ENCODE results near the gene STKLD1.
A peak's percentile ranks its signal among the peaks of the same experiment; 100 is the strongest.

STKLD1 gene

DNA sequence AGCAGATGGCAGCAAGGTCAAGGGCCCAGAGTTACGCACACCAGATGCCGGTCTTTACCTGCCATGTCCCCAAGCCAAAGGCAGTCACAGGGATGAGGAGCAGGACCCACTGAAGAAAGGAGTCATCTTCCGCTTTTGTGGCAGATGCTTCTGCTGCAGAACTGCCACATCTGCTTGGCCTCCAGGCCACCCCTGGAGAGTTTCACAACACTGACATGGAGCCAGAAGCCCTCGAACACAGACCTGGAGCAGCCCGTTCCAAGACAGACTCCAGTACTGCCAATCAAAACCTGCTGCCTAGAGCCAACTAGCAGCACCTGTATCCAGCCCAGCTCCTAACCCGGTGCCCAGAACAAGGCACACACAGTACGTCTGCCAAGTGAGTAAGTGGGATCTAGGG, 21.4 kb upstream of the STKLD1 start:
- Histone ChIP-seq H3K36me3 (ENCODE audit: insufficient read depth) (peaks cover 19% of the 10 kb centered on the region), H4K20me1 (ENCODE audit: insufficient read depth) (peaks cover 7% of the 10 kb centered on the region; the same call in 1 of the 2 replicates), H3K27me3 (ENCODE audit: insufficient read depth, low read depth) (no peaks in the 10 kb centered on the region), H3K27ac (no peak overlapping the region; the same call in 1 of the 2 replicates), H3K4me3 (IDR thresholded peaks at IDR 0.05; ENCODE audit: insufficient read depth, low read depth, low read length) (no peak overlapping the region), H3K9ac (no peak overlapping the region; the same call in 1 of the 2 replicates), H3K4me1 (ENCODE audit: low read depth, poor library complexity, severe bottlenecking) (peaks cover 27% of the 10 kb centered on the region), H2AFZ (ENCODE audit: low read depth) (no peak overlapping the region), H3K4me2 (peak overlapping the region; percentile 70; the same call in 1 of the 2 replicates), H3K79me2 (ENCODE audit: insufficient read depth, low read depth) (peaks cover 24% of the 10 kb centered on the region; the same call in 1 of the 2 replicates)
- TF ChIP-seq, protein P1, sequence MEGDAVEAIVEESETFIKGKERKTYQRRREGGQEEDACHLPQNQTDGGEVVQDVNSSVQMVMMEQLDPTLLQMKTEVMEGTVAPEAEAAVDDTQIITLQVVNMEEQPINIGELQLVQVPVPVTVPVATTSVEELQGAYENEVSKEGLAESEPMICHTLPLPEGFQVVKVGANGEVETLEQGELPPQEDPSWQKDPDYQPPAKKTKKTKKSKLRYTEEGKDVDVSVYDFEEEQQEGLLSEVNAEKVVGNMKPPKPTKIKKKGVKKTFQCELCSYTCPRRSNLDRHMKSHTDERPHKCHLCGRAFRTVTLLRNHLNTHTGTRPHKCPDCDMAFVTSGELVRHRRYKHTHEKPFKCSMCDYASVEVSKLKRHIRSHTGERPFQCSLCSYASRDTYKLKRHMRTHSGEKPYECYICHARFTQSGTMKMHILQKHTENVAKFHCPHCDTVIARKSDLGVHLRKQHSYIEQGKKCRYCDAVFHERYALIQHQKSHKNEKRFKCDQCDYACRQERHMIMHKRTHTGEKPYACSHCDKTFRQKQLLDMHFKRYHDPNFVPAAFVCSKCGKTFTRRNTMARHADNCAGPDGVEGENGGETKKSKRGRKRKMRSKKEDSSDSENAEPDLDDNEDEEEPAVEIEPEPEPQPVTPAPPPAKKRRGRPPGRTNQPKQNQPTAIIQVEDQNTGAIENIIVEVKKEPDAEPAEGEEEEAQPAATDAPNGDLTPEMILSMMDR (conservative IDR thresholded peaks at IDR 0.05; ENCODE audit: low read depth, low read length) = no peak

DNA sequence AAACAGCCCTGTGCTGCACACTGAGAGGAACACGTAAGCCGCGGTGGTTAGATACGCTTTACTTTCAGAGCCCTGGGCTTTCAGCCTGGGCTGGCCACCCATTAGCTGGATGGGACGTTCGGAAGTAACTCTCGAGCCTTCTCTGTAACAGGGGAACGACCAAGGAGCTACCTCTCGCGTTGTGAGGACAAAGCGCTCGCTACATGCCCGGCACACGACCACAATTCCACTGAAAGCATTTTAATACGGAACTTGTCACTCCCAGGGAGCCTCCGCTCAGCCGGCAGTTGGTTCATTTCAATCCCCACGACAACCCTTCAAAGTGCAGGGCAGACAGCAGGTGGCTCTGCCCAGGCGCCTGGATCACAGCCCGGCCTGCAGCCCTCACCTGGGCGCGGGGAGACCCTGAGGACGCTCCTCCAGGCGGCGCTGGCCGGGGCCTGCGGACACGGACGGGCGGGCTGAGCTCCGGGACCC, 20.2 kb upstream of the STKLD1 start:
- Histone ChIP-seq H3K36me3 (ENCODE audit: insufficient read depth) (peaks cover 8% of the 10 kb centered on the region), H2AFZ (ENCODE audit: low read depth) (peak overlapping the region; percentile 14; the same call in 1 of the 2 replicates), H3K4me1 (ENCODE audit: low read depth, poor library complexity, severe bottlenecking) (peaks cover 21% of the 10 kb centered on the region), H3K4me2 (peak overlapping the region; percentile 70), H3K9ac (peak overlapping the region; percentile 50; the same call in 1 of the 2 replicates), H3K79me2 (ENCODE audit: insufficient read depth, low read depth) (peaks cover 24% of the 10 kb centered on the region; the same call in 1 of the 2 replicates), H3K27me3 (ENCODE audit: insufficient read depth, low read depth) (no peaks in the 10 kb centered on the region), H4K20me1 (ENCODE audit: insufficient read depth) (peaks cover 2% of the 10 kb centered on the region; the same call in 1 of the 2 replicates), H3K4me3 (IDR thresholded peaks at IDR 0.05; ENCODE audit: insufficient read depth, low read depth, low read length) (no peak overlapping the region), H3K27ac (peak overlapping the region; percentile 53)
- TF ChIP-seq, protein P1 (conservative IDR thresholded peaks at IDR 0.05; ENCODE audit: low read depth, low read length) = no peak

GRCh38 chr9:133356391-133357091, 19.6 kb upstream of the STKLD1 start, which contains the start of the genes SURF1 and SURF2:
SURF1 (minus strand) TSS chr9:133356487; CDS start chr9:133356453, 34 bp downstream.
SURF2 (plus strand) TSS chr9:133356550; CDS start chr9:133356593, 43 bp downstream.
- Histone ChIP-seq H3K36me3 (ENCODE audit: insufficient read depth) (0 out of 2 replicates have a peak, but pooled peaks cover 3% of the 10 kb centered on the region), H3K4me1 (ENCODE audit: low read depth, poor library complexity, severe bottlenecking) (peaks cover 21% of the 10 kb centered on the region)
- TF ChIP-seq, protein P1 (conservative IDR thresholded peaks at IDR 0.05; ENCODE audit: low read depth, low read length) = no peak

DNA sequence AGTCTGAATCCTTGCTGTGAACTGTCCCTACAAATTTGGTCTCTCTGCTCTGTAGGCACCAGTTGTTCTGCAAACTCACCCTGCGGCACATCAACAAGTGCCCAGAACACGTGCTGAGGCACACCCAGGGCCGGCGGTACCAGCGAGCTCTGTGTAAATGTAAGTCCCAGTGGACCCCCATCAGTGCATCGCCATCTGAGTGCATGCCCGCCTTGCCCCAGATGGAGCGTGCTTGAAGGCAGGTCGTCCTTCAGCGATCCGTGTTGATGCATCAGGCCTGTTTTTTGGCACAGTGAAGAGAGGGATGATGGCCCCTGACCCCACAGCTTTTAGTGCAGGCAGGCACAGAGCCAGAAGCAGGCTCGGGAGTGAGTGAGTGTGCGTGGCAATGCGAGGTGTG, 18.5 kb upstream of the STKLD1 start:
- no peaks in the 10 kb centered on the region for H3K36me3 ChIP-seq (ENCODE audit: insufficient read depth)
- TF ChIP-seq, protein P1 (conservative IDR thresholded peaks at IDR 0.05; ENCODE audit: low read depth, low read length) = no peak
- H2AFZ ChIP-seq (ENCODE audit: low read depth) = no peak overlapping the region
- no peak overlapping the region for H3K4me3 ChIP-seq (IDR thresholded peaks at IDR 0.05; ENCODE audit: insufficient read depth, low read depth, low read length)
- H3K27ac ChIP-seq = no peak overlapping the region
- no peaks in the 10 kb centered on the region for H3K27me3 ChIP-seq (ENCODE audit: insufficient read depth, low read depth)
- peaks cover 24% of the 10 kb centered on the region; the same call in 1 of the 2 replicates for H3K79me2 ChIP-seq (ENCODE audit: insufficient read depth, low read depth)
- H4K20me1 ChIP-seq (ENCODE audit: insufficient read depth) = no peaks in the 10 kb centered on the region
- peaks cover 19% of the 10 kb centered on the region for H3K4me1 ChIP-seq (ENCODE audit: low read depth, poor library complexity, severe bottlenecking)
- peak overlapping the region; percentile 95; the same call in 1 of the 2 replicates for H3K4me2 ChIP-seq
- H3K9ac ChIP-seq = no peak overlapping the region

More at GRCh38 chr9:133356391-133357091, 19.6 kb upstream of the STKLD1 start, which contains the start of the genes SURF1 and SURF2:
- Histone ChIP-seq H3K4me3 (IDR thresholded peaks at IDR 0.05; ENCODE audit: insufficient read depth, low read depth, low read length) (no peak within 1 kb of the TSS), H2AFZ (ENCODE audit: low read depth) (peak within 1 kb of the TSS; percentile 34), H3K27me3 (ENCODE audit: insufficient read depth, low read depth) (no peaks in the 10 kb centered on the region), H4K20me1 (ENCODE audit: insufficient read depth) (no peaks in the 10 kb centered on the region; the same call in 1 of the 2 replicates), H3K79me2 (ENCODE audit: insufficient read depth, low read depth) (peaks cover 24% of the 10 kb centered on the region; the same call in 1 of the 2 replicates), H3K27ac (peak within 1 kb of the TSS; percentile 53), H3K4me2 (peak within 1 kb of the TSS; percentile 95), H3K9ac (peak within 1 kb of the TSS; percentile 50; the same call in 1 of the 2 replicates)
